MCF 10A (cell line): ENCODE measurements around the gene KCNF1. TPM values are rescaled to one million over a fixed set of nuclear protein-coding genes. Genes with fewer than 3 reads are reported as not detected.

Experiments used
- BruUV-seq: library from RNA; stranded (reverse); fragments of 400-500 nt; replicated peaks from 2 replicates; lab custom pipeline; 2021; lab: Mats Ljungman, UMichigan
- CTCF ChIA-PET: fragments of 300-600 bp; sonication (Branson Sonifier 250); formaldehyde crosslinking; extraction: SDS; loops from one replicate; lab custom pipeline; 2021; ENCODE audit warnings: antibody characterized with exemption, inconsistent platforms; lab: Yijun Ruan, JAX
- POLR2A ChIA-PET: fragments of 300-600, 350-650 bp; sonication (Branson Sonifier 250); formaldehyde crosslinking; extraction: SDS; loops from one replicate; lab custom pipeline; 2020; ENCODE audit warnings: antibody characterized with exemption, inconsistent platforms; lab: Yijun Ruan, JAX
- DNase-seq: peaks from one replicate; pipeline ENCODE4 v3.0.0-alpha.2; 2018; ENCODE audit not compliant: unreplicated experiment
- H3K27ac Mint-ChIP-seq: one replicate; pipeline ENCODE4 v1.8.0; 2022; ENCODE audit warnings: mild to moderate bottlenecking, low read depth, mixed read lengths; ENCODE audit not compliant: unreplicated experiment
- H3K27me3 Mint-ChIP-seq: one replicate; pipeline ENCODE4 v1.8.0; 2022; ENCODE audit warnings: mixed read lengths; ENCODE audit not compliant: insufficient read depth, unreplicated experiment
- H3K36me3 Mint-ChIP-seq: one replicate; pipeline ENCODE4 v1.8.0; 2022; ENCODE audit warnings: mild to moderate bottlenecking, moderate library complexity, mixed read lengths; ENCODE audit not compliant: insufficient read depth, unreplicated experiment
- H3K4me1 Mint-ChIP-seq: one replicate; pipeline ENCODE4 v1.8.0; 2022; ENCODE audit warnings: mixed read lengths; ENCODE audit not compliant: insufficient read depth, unreplicated experiment
- H3K4me3 Mint-ChIP-seq: one replicate; pipeline ENCODE4 v1.8.0; 2022; ENCODE audit warnings: mild to moderate bottlenecking, moderate library complexity, mixed read lengths; ENCODE audit not compliant: unreplicated experiment
- H3K9me3 Mint-ChIP-seq: one replicate; pipeline ENCODE4 v1.8.0; 2022; ENCODE audit warnings: mixed read lengths; ENCODE audit not compliant: unreplicated experiment
- intact Hi-C: fragments of 100-400 bp; cut with micrococcal nuclease; formaldehyde crosslinking; loops from 2 replicates; pipeline ENCODE4 v1.14.1; 2022
- total RNA-seq: library from RNA; stranded (reverse); gene quantifications from 2 replicates; pipeline ENCODE4 v1.2.3, GENCODE V29; 2022
- TF ChIP-seq, protein P1 (sequence below): fragments of 200-600 bp; IDR thresholded peaks from one replicate; pipeline ENCODE4 v1.8.0; 2022; ENCODE audit warnings: antibody characterized with exemption, mild to moderate bottlenecking; ENCODE audit not compliant: unreplicated experiment

Gene KCNF1
- total RNA-seq, 1 experiment from 2014 or later: not detected

DNA sequence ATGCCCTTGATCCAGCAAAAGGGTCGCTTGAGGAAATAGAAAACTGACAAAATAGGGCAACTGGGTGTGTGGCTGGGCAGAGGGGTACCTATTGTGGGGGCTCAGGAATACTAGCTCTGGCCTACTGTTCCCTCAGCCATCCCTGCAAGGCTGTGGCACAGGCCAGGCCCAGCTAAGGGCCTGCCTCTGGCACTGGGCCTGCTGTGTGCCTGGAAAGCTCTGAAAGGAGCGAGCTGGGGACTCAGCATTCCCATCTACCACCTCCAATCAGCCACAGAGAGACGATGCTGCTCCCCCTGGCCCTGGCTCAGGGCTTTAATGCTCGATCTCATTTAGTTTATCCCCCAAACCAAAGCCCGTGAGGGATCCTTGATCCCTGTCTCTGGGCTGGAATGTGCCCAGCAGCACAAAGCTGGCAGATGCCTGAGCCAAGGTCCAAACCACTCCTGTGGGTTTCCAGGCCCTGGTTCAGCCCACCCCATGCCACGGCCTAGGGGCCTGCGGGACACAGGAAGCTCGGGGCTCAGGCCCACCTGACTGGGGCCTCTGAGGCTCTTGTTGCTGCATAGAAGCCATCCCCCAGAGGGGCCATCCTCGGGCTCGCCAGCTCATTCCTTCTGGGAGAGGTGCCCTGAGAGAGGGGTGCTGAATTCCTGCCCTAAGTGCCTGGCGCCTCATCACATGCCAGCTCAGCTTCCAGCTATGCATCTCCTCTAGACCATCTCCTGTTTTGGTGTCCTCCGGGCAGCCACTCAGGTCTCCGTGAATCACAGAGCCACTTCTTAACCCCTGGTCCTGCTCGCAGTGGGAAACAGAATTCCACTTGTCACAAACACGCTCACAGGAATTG lies 43.0 kb upstream of the KCNF1 start:
- DNase-seq: peak; percentile 16
- TF ChIP-seq, protein P1, sequence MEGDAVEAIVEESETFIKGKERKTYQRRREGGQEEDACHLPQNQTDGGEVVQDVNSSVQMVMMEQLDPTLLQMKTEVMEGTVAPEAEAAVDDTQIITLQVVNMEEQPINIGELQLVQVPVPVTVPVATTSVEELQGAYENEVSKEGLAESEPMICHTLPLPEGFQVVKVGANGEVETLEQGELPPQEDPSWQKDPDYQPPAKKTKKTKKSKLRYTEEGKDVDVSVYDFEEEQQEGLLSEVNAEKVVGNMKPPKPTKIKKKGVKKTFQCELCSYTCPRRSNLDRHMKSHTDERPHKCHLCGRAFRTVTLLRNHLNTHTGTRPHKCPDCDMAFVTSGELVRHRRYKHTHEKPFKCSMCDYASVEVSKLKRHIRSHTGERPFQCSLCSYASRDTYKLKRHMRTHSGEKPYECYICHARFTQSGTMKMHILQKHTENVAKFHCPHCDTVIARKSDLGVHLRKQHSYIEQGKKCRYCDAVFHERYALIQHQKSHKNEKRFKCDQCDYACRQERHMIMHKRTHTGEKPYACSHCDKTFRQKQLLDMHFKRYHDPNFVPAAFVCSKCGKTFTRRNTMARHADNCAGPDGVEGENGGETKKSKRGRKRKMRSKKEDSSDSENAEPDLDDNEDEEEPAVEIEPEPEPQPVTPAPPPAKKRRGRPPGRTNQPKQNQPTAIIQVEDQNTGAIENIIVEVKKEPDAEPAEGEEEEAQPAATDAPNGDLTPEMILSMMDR: no peak
- Mint-ChIP-seq H3K4me3 (no peak overlapping the region), H3K4me1 (no peaks in the 10 kb centered on the region), H3K27ac (no peak overlapping the region), H3K36me3 (peaks cover 6% of the 10 kb centered on the region), H3K9me3 (peaks cover 8% of the 10 kb centered on the region), H3K27me3 (peaks cover 59% of the 10 kb centered on the region)
- intact Hi-C loops: no loop called here
- POLR2A ChIA-PET: no interaction called here
- no TSS peak for BruUV-seq
- CTCF ChIA-PET: interaction anchor here (0.8 to 1.0 kb wide), 3 partner anchors 33 to 62 kb away, joined by 3 to 6 read pairs (median 3); no protein-coding TSS in a partner anchor

DNA sequence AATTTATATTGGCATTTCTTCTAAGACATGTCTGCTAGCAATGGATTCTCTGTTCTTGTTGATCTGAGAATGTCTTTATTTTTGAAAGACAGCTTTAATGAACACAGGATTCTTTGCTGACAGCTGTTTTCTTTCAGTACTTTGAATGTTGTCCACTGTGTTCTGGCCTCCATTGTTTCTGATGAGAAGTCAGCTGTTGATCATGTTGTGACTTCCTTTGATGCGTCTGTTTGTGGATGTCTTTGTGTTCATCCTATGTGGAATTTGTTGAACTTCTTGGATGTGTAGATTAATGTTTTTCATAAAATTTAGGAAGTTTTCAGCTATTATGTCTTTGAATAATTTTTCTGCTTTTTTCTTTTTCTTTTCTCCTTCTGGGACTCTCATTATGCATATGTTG lies 39.8 kb upstream of the KCNF1 start:
- ChIA-PET CTCF (interaction anchor here (0.6 to 1.3 kb wide), 2 partner anchors 36 to 261 kb away, joined by 3 read pairs; a partner anchor contains a TSS), POLR2A (no interaction called here)
- Mint-ChIP-seq H3K36me3 (peaks cover 6% of the 10 kb centered on the region), H3K27ac (no peak overlapping the region), H3K27me3 (peaks cover 30% of the 10 kb centered on the region), H3K4me1 (no peaks in the 10 kb centered on the region), H3K4me3 (no peak overlapping the region), H3K9me3 (peaks cover 8% of the 10 kb centered on the region)
- intact Hi-C loops: no loop called here
- TF ChIP-seq, protein P1: no peak
- no TSS peak for BruUV-seq
- no peak for DNase-seq

DNA sequence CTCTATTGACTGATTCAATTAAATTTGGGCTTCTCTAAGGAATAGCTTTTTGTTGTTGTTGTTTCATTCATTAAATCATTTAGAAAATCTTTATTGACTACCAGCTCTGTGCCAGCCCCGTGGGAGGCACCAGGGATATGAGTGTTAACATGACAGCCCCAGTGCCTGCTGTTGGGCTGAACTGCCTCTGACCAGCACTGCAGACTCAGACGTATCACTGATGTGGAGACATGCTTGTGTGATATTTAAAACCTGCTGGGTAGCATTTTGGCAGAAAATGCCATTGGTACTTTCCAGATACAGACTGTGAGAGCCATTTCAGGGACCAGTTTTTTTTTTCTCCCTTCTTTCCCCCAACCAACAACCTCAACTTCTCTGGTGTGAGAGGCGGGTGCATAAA lies 38.6 kb upstream of the KCNF1 start:
- DNase-seq: no peak
- BruUV-seq: no TSS peak
- intact Hi-C loops: no loop called here
- Mint-ChIP-seq H3K36me3 (peaks cover 1% of the 10 kb centered on the region), H3K4me1 (no peaks in the 10 kb centered on the region), H3K27ac (no peak overlapping the region), H3K27me3 (peaks cover 30% of the 10 kb centered on the region), H3K4me3 (no peak overlapping the region), H3K9me3 (peaks cover 8% of the 10 kb centered on the region)
- ChIA-PET POLR2A (no interaction called here), CTCF (interaction anchor here (0.6 kb wide), 2 partner anchors 24 to 352 kb away, joined by 3 read pairs; no protein-coding TSS in a partner anchor)
- TF ChIP-seq, protein P1: no peak

DNA sequence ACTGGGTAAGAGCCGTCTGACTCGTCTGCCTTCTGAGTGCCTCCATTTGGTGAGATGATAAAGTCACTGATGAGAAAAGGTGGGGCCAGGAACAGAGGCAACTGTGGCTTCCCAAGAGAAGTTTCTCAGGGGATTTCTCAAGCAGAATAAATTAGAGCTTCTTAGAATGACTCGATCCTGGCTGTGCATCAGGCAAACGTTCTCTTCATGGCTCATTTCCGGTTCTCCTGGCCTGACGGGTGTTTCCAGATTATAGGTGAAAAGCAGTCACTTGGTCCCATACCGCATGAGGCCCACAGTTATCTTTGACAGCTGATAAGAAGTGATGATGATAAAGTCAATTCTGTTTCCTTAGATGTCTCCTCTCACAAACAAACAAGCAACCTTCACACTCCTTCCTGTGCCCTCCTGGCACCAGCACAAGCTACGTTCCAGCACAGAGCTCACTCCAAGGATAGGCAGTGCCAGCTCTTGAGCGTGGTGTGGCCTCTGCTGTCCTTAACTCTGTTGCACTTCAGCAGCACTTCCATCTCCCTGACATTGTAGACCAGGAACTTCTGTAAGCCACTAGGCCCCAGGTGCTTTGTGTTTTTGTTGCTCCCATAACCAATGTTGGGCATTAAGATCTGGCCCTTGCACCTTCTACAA lies 37.8 kb upstream of the KCNF1 start:
- no TSS peak for BruUV-seq
- no peaks in the 10 kb centered on the region for H3K36me3 Mint-ChIP-seq
- peaks cover 8% of the 10 kb centered on the region for H3K9me3 Mint-ChIP-seq
- DNase-seq: no peak
- ChIA-PET POLR2A (no interaction called here), CTCF (interaction anchor here (0.6 to 1.2 kb wide), 4 partner anchors 23 to 36 kb away, joined by 3 to 4 read pairs (median 3); no protein-coding TSS in a partner anchor)
- H3K27ac Mint-ChIP-seq: no peak overlapping the region
- peaks cover 30% of the 10 kb centered on the region for H3K27me3 Mint-ChIP-seq
- intact Hi-C loops: no loop called here
- H3K4me1 Mint-ChIP-seq: no peaks in the 10 kb centered on the region
- TF ChIP-seq, protein P1: no peak
- H3K4me3 Mint-ChIP-seq: no peak overlapping the region
